LNCaP clone FGC (cell line): ENCODE results near the gene NFIX.

Source experiments
- DNase-seq: peaks from one replicate; pipeline ENCODE4 v3.0.0-alpha.2; 2011; ENCODE audit warnings: low read depth
- H3K4me3 ChIP-seq: 2 replicates; pipeline ENCODE4 v1.5.1; 2011; ENCODE audit warnings: mild to moderate bottlenecking, low read depth, low read length, control low read depth
- TF ChIP-seq, protein P1 (sequence below): IDR thresholded peaks from 2 replicates; pipeline ENCODE4 v1.5.1; 2012; ENCODE audit warnings: mild to moderate bottlenecking; ENCODE audit not compliant: control insufficient read depth, insufficient read depth; ENCODE audit errors: extremely low read depth

The NFIX gene

DNA sequence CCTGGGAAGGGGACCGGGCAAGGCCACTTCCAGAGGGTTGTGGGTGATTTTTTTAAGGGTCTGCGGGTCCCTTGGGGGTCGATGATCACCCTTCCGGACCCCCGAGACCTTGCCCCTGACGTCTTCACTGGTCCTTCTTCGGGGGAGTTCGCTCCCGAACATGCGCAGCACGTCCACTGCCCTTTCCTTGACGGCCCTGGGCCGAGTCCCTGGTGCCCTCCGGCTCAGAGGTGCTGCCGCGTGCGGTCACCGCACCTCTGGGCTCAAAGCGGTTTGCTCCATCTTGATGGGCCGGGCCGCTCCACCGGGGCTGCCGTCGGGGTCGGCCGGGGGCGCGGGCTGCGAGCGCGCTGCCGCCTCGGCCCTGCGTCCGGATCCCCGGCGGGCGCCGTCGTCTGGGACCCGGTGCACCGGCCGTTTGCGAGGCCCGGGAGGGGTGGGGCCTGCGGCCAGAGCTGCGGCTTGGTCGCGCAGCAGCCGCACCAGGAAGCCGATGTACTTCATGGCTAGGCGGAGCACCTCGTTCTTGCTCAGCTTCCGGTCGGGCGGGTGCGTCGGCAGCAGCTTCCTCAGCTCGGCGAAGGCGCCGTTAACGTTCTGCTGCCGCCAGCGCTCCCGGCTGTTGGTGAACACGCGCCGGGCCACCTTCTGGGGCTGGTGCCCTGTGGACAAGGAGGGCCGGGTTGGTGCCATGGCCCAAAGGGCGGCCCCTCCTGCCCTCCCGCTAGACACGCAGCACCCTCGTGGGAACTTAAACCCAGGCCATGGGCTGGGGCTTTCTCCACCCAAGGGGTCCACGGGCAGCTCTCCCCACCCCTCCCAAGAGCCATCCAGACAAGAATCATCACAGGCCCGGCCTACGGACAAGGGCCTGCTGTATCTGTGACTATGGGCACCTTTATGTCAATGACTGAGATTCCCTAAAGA is 104.1 kb downstream of the NFIX start:
- no peak overlapping the region for H3K4me3 ChIP-seq
- TF ChIP-seq, protein P1, sequence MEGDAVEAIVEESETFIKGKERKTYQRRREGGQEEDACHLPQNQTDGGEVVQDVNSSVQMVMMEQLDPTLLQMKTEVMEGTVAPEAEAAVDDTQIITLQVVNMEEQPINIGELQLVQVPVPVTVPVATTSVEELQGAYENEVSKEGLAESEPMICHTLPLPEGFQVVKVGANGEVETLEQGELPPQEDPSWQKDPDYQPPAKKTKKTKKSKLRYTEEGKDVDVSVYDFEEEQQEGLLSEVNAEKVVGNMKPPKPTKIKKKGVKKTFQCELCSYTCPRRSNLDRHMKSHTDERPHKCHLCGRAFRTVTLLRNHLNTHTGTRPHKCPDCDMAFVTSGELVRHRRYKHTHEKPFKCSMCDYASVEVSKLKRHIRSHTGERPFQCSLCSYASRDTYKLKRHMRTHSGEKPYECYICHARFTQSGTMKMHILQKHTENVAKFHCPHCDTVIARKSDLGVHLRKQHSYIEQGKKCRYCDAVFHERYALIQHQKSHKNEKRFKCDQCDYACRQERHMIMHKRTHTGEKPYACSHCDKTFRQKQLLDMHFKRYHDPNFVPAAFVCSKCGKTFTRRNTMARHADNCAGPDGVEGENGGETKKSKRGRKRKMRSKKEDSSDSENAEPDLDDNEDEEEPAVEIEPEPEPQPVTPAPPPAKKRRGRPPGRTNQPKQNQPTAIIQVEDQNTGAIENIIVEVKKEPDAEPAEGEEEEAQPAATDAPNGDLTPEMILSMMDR: no peak
- DNase-seq: no peak

DNA sequence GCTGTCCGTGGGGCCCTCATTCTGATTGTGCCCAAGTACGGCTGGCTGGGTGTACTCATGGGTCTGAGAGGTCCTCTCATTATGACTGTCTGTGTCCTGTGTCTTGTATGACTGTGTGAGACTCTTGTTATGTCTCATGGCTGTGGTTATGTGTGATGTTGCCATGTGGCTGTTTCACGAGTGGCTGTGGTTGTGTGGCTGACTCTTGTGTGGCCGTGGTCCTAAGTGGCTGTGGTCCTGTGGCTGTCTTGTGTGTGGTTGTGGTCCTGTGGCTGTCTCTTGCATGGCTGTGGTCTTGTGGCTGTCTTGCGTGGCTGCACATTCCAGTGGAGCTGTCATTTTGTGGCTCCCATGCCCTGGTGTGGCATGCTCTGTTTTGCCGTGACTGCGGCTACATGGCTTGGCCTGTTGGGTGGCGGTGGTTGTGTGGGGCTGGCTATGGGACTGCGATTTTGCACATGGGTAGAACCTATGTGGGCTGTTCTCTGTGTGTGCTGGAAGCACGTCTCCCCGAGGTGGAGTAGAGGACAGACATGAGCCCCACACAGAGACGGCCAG is 104.8 kb downstream of the NFIX start:
- no peak for DNase-seq
- TF ChIP-seq, protein P1: no peak
- H3K4me3 ChIP-seq: no peak overlapping the region

DNA sequence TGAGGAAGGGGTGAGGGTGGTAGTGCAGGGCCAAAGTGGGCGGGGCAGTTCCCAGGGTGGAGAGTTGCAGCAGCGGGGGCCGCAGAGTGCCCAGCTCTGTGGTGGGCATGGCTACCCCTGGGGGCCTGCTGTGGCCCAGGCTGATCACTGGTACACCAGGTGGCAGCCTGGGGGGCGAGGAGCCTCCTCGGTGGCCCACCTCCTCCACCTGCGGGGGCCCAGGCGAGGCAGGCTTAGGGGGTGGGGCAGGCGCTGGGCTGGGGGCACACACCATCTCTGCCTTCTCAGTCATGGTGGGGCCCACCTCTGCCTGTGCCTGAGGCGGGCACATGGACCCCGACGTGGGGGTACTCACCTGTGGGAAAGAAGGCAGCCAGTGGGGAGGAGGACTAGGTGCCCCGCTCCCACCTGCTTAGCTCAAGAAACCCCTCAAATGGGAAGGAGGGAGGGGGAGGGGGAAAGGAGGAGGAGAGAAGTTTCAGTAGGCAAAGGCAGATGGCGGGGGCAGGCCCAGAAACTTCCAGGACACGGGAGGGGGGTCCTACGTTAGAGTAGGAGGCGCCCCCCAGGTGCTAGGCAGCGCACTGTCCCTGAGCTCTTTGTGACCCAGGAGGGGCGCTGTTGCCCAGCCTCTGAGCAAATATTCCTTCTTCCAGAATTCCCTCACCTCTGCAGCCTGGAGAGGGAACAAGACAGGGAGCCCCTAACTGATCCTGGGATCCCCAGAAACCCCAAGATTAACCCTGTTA is 105.7 kb downstream of the NFIX start:
- no peak overlapping the region for H3K4me3 ChIP-seq

DNA sequence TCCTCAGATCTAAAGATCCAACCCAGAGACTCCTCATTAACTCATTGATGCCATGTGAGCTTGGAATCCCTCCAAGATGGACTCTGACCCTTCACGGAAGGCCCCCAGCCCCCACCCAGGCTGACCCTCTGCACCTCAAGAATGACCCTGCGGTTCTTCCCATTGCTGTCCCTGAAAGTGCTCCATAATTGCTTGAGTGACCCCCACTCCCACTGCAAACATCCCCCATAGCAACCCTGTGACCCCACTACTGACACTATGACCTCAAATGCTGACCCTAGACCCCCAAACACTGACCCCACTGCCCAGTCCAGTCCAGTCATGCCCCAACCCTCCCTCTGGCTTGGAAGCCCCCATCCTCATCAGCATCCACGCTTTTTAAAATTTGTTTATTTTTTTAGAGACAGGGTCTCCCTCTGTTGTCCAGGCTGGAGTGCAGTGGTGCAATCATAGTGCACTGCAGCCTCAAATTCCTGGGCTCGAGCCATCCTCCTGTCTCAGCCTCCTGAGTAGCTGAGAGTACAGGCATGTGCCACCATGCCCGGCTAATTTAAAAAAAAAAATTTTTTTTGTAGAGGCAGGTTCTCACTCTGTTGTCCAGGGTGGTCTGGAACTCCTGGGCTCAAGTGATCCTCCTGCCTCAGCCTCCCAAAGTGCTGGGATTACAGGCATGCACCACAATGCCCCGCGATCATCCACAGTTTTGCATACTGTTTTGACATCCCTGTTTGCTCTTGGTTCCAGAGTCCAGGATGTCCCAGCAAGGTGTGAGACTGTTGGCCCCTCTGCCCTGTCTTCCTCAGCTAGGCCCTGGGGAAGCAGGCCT is 106.5 kb downstream of the NFIX start:
- TF ChIP-seq, protein P1: no peak
- DNase-seq: no peak
- no peak overlapping the region for H3K4me3 ChIP-seq

More for the DNA sequence above, 105.7 kb downstream of the NFIX start:
- TF ChIP-seq, protein P1: no peak
- no peak for DNase-seq

DNA sequence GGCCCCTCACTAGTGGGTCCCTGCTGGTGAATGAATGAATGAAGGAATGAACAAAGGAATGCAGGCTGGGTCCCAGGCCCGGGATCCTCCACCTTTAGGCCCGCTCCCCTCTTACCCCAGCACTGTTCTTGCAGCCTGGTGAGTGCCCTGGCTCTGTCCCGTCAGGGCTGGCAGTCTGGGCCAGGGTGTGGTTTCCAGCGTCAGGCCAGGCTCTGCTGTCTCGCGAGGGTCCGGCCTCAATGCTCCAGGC is 107.1 kb downstream of the NFIX start:
- H3K4me3 ChIP-seq: no peak overlapping the region
- TF ChIP-seq, protein P1: no peak
- DNase-seq: no peak
